DMS79 treated with DMSO at 0.1 percent for 48 hours (cell line): Measurements from ENCODE around the gene SLC22A25.

Experiments
- DNase-seq: peaks from one replicate; lab custom pipeline; 2025; lab: John Stamatoyannopoulos, UW

Gene SLC22A25

GRCh38 chr11:63229815-63230214, 13.6 kb downstream of the SLC22A25 start:
- DNase-seq, result no peak

DNA sequence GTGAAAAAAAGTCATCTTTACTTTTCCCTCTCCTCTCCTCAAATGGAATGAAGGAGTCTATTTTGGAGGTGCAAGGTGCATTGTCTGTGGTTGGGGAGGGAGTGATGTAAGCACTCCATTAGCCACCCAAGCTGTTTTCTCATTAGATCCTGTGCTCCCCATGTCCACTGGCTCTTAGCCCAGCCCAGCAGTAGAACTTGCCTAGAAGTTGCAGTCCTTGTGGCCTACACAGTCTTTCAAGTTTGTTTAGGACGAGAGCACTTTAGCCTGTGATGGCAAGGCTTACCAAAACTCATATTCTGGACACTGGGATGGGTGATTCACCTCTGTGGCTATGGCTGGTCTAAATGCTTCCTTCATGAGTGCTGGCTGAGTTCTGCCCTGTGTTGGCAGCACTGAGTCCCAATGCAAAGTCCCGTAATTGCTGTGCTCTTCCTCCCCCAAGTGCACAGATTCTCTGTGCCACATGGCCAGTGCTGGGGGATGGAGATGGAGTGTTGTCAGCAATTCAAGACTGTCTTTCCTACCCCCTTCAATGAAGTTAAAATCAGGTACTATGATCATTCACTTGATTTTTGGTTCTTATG, 15.8 kb downstream of the SLC22A25 start:
- DNase-seq, result no peak

GRCh38 chr11:63226488-63227114, 16.8 kb downstream of the SLC22A25 start:
- no peak for DNase-seq

GRCh38 chr11:63214093-63214492, 29.3 kb downstream of the SLC22A25 start:
- no peak for DNase-seq

GRCh38 chr11:63212742-63213141, 30.7 kb downstream of the SLC22A25 start:
- no peak for DNase-seq

DNA sequence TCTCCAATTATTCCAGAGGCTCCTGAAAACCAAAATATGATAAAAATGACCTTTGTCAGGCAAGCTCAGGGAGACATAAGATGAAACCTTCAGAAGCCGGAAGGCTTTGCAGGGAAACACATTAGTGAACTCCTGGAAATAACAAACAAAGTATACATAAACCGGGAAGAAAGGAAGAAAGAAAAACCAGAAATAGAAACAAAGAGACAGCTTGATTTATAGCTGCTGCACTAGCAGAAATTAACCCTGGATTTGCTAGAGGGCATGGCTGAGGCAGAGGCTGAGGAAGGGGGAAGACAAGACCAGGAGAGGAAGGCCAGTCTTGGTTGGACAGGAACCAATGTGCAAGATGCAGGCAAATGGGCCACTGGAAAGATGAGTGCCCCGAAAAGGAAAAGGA, 33.3 kb downstream of the SLC22A25 start:
- no peak for DNase-seq
